GM18507 (cell line): Measurements from ENCODE around the gene DNAAF8.
"Not testable (repeated sequence)": the region's sequence is repeated elsewhere in the genome, so short reads cannot be mapped to it uniquely, and the experiment has no call there.

Experiments
- DNase-seq: peaks from one replicate; pipeline ENCODE4 v3.0.0; 2011; ENCODE audit warnings: low read depth; ENCODE audit not compliant: insufficient read length; ENCODE audit errors: extremely low spot score
- FAIRE-seq: peaks from 2 replicates; lab custom pipeline; 2011; peaks lifted over from hg19 to GRCh38; lab: Jason Lieb, UNC

DNAAF8 gene

GRCh38 chr16:4769306-4769638 is 34.9 kb downstream of the DNAAF8 start:
- FAIRE-seq (no peak), DNase-seq (no peak)

DNA sequence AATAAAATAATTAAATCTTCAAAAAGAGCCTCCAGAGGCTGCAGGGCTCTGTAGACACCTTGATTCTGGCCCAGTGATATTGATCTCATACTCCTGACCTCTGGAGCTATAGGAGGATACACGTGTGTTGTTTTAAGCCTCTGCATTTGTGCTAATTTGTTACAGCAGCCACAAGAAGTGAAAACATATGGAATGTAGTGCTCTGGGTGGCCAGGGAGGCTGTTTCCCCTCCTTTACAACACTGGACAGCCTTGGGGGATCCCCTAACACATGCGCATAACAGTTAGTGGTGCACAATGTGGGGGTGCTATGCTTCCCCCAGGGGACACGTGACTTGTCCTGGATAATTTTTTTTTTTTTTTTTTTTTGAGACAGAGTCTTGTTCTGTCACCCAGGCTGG is 37.3 kb downstream of the DNAAF8 start:
- FAIRE-seq: no peak
- DNase-seq: no peak

DNA sequence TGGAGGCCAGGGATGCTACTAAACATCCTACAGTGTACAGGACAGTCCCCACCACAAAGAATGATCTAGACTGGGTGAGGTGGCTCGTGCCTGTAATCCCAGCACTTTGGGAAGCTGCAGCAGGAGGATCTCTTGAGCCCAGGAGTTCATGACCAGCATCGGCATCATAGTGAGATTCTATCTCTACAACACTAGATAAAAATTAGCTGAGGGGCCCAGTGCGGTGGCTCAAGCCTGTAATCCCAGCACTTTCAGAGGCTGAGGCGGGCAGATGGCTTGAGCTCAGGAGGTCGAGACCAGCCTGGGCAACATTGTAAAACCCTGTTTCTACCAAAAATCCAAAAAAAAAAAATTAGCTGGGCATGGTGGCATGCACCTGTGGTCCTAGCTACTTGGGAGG is 38.0 kb downstream of the DNAAF8 start:
- DNase-seq: no peak
- no peak for FAIRE-seq

DNA sequence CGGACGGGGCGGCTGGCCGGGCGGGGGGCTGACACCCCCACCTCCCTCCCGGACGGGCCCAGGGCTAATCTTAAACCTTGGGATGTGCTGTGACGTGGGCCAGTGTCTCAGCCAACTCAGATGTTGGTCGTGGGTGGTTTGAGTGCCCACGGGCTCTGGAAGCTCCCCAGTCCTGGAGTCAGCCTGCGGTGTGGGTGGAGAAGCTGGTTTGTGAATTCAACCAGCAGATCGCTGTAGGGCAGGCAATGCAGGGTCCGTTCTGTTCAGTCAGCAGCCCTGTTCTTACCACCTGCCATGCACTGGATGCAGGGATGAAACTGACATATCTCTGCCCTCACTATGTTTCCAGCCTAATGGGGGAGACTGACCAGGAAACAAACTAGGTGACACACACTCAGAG is 40.7 kb downstream of the DNAAF8 start:
- no peak for FAIRE-seq

GRCh38 chr16:4776141-4776705 is 41.9 kb downstream of the DNAAF8 start:
- FAIRE-seq (no peak), DNase-seq (no peak)

More for the DNA sequence above, 40.7 kb downstream of the DNAAF8 start:
- DNase-seq: no peak

DNA sequence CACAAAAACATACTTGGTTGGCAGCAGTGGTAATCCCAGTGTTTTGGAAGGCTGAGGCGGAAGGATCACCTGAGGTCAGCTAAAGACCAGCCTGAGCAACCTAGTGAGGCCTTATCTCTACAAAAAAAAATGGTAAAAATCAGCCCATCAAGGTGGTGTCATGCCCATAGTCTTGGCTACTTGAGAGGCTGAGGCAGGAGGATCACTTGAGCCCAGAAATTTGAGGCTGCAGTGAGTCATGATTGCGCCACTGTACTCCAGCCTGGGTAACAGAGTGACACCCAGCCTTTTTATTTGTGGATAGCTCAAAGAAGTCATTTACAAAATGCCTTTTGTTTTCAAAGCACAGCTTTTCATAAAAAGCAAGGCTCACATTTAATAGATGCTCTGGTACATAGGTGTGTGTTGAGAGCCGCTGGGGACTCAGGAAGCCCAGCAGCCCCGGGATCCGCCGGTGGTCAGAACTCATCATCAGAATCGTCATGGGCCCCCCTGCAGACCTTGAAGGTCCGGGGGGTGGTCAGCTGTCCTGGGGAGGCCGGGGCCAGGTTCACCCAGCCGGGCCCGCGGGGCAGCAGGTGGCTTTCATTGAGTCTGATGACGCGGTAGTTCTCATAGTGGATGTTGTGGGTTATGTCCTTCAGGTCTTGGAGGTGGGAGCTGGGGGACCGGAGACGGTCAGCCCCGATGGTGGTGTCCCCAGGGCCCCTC is 43.2 kb downstream of the DNAAF8 start:
- FAIRE-seq (no peak), DNase-seq (no peak)

- DNase-seq (no peak), FAIRE-seq (no peak)
Measured at GRCh38 chr16:4778050-4778392, 43.7 kb downstream of the DNAAF8 start.

- DNase-seq (no peak), FAIRE-seq (no peak)
Measured at GRCh38 chr16:4780235-4780634, 45.9 kb downstream of the DNAAF8 start.

GRCh38 chr16:4783251-4783950 is 49.1 kb downstream of the DNAAF8 start:
- no peak for FAIRE-seq
- DNase-seq: no peak

DNA sequence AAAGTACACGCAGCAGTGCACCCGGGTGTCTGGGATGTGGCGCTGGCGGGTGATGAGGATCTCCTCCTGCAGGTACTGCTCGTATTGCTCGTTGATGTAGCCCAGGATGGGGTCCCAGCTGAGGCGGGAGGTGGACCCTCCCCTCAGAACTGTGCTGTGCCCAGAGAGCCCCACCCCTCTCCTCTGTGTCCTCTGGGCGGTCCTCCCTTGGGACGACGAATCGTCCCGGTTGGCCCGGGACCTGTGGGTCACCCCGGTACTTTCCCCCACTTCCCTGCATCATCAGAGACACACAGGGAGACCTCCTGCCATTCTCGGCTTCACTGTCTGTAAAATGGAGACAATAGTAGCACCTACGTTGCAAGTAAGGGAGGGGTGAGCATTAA is 49.6 kb downstream of the DNAAF8 start:
- DNase-seq: no peak
- no peak for FAIRE-seq

DNA sequence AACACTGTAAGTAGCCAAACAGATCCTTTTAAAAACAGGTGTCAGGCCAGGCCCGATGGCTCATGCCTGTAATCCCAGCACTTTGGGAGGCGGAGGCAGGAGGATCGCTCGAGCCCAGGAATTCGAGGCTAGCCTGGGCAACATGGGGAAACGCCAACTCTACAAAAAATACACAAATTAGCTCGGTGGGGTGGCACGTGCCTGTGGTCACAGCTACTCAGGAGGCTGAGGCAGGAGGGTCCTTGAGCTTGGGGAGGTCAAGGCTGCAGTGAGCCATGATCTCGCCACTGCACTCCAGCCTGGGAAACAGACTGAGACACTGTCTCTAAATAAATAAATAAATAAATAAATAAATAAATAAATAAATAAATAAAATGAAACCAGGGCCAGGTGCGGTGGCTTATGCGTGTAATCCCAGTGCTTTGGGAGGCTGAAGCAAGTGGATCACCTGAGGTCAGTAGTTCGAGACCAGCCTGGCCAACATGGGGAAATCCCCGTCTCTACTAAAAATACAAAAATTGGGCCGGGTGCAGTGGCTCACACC is 50.2 kb downstream of the DNAAF8 start:
- FAIRE-seq: not testable (repeated sequence)

DNA sequence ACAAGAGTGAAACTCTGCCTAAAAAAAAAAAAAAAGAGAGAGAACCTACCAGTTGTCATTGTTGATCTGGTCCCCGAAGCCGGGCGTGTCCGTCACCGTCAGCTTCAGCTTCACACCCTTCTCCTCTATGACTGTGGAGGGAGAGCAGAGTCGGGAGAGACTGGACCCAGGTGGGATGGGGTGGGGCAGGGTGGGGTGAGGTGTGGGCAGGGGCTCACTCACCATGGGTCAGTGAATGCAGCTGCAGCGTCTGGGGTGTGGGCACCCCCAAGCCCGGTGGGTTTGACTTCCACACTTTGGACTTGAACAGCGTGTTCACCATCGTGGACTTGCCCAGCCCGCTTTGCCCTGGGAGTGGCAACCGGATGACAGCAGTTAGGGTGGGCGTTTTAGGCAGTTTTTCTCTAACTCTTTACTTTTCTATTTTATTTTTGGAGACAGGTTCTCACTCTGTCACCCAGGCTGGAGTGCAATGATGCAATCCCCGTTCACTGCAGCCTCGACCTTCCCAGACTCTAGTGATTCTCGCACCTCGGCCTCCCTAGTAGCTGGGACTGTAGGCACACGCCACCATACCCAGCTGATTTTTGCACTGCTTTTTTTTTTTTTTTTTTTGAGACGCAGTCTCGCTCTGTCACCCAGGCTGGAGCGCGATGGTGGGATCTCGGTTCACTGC is 51.6 kb downstream of the DNAAF8 start:
- DNase-seq (no peak), FAIRE-seq (no peak)

More for the DNA sequence above, 50.2 kb downstream of the DNAAF8 start:
- not testable (repeated sequence) for DNase-seq

DNA sequence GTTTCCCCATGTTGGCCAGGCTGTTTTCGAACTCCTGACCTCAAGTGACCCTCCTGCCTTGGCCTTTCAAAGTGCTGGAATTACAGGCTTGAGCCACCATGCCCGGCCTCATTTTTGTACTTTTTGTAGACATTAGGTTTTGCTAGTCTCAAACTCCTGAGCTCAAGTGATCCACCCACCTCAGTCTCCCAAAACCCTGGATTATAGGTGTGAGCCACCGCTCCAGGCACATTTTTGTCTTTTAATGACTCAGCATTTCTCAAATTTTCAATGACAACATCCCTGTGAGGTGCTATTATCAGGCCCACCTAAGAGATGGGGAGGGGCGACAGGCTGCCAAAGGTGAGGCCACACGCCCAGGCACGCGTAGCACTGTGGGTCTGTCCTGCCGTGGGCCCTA is 52.7 kb downstream of the DNAAF8 start:
- FAIRE-seq: no peak

DNA sequence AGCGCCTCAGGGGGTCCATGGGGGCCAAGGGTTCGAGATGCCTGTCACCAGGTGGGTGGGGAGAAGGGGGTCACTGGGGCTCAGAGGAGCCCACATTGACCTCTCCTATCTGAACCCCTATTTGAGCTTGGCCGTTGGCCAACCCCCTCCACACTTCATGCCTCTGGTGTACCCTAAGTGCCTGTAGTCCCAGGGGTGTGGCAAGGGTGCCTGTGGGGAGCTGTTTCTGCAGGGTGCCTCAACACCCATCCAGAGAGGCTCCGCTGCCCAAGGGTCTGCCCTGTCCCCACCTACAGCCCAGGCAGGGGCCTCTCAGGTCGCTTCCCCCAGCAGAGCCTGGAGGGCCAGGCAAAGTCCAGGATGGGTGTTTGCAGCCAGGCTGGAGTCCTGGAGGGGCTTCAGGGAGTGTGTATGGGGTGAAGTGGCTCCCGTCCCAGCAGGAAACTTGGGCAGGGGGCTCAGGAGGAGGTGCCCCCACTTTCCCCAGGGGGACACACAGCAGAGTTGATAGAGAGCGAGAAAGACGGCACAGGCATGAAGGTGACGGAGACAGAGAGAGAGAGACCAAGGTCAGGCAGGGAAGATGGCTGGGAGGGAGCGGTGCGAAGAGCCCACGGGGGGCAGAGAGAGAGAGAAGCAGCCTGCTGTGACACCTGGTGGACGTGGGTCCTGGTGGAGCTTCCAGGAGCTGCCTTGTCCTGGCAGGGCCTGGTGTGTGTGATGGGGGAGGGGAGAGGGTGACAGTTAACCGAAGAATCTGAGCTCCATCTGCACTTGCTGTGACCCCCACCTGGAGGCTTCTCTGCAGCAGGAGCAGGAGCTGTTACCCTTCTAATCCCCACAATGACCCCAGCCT is 53.5 kb downstream of the DNAAF8 start, which contains the start of gene SEPTIN12:
TSS of gene SEPTIN12 (minus strand) at position 719 of the 856 bp plus-strand sequence. CDS start at position 19, 700 bp downstream.
- DNase-seq: no peak
- no peak for FAIRE-seq

More for the DNA sequence above, 52.7 kb downstream of the DNAAF8 start:
- no peak for DNase-seq

DNA sequence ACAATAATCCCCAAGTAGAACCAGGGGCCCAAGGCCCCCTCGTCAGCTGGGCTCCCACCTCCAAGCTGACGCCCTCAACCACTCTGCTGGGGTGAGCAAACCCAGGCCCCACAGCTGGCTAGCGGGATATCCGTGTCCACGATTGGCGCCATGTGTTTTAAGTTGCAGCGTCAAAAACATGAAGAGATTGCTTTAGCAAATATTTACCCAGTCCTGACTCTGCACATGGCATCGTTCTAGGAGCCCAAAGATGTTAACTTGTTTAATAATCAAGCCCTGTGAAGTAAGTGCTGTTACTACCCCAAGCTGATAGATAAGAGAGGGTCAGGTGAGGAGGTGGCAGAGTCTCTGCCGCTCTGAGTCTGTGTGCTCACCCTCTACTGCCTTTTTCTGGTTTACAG is 54.2 kb downstream of the DNAAF8 start:
- FAIRE-seq: no peak
- no peak for DNase-seq

- FAIRE-seq: no peak
- no peak for DNase-seq
Measured at GRCh38 chr16:4788910-4789309, 54.6 kb downstream of the DNAAF8 start.

DNA sequence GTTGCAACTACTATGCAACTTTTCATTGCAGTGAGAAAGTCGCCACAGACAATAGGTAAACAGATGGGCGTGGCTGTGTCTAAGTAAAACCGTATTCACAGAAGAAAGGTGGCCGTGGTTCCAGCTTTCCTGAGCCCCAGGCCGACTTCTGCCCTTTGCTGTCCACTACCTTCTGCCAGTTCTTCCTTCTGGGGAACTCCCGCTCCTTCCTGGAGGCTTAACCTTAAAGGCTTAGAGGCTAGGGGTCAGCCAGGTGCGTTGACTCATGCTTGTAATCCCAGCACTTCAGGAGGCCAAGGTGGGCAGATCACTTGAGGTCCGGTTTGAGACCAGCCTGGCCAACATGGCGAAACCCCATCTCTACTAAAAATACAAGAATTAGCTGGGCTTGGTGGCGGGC is 55.9 kb downstream of the DNAAF8 start:
- FAIRE-seq: no peak
- no peak for DNase-seq

DNA sequence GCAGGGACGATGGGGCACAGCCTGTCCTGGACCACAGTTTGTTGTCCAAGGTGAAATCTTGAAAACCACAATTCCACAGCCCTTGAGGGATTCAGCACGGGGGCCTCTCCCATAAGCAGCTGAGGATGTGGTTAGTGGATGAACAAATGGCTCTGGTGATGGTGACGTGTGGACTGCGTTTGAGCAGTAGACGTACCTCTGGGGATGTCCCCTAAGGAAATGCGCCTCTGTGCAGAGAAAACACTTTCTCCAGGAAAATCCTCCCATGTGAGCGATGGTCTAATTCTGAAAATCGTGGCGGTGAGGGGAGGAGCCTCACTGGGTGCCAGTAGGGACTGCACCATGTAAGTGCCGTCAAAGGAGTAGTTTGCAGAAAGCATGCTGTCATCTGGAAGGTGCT is 56.5 kb downstream of the DNAAF8 start:
- no peak for FAIRE-seq
- no peak for DNase-seq

- FAIRE-seq: no peak
- DNase-seq: no peak
Measured at GRCh38 chr16:4792951-4793513, 58.7 kb downstream of the DNAAF8 start.
